Amniotic stem cell (primary cell): ENCODE data around the gene PLEKHG5.

ENCODE experiments used
- DNase-seq: peaks from one replicate; lab custom pipeline; 2025; lab: John Stamatoyannopoulos, UW

The PLEKHG5 gene

DNA sequence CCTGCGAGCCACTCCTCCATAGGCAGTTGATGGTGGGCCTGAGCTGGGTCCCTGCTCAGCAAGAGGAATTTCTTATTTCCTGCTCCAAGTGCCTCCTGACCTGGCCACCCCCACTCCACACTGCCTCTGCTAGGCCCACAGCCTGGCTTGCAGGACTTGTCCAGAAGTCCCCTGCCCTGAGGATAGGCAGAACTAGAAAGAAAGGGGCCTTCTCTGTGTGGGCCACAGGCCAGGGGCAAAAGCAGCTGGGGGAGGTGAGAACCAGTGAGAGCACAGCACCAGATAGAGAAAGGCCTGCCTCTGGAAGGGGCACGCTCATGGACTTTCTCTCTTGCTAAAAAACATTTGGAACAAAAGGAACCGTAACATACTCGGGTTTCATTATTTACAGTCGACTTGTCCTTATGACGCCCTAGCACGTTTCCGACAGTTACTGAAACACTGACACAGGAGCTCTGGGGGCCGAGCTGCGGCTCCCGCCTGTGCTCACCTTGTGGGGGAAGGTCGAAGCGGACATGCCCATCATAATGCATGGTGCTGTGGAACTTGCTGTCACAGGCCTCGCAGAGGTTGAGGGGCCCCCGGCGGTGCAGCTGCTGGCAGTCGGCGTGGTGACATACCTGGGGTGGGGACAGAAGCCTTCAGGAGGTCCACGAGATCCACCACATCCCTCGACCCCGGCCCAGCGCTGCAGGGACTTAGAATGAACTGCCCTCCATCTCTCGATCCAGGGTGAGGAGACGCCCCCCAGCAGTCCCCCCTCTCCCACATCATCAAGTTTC, 14.2 kb downstream of the PLEKHG5 start:
- DNase-seq, result no peak

GRCh38 chr1:6476483-6476882, 15.0 kb downstream of the PLEKHG5 start:
- no peak for DNase-seq

DNA sequence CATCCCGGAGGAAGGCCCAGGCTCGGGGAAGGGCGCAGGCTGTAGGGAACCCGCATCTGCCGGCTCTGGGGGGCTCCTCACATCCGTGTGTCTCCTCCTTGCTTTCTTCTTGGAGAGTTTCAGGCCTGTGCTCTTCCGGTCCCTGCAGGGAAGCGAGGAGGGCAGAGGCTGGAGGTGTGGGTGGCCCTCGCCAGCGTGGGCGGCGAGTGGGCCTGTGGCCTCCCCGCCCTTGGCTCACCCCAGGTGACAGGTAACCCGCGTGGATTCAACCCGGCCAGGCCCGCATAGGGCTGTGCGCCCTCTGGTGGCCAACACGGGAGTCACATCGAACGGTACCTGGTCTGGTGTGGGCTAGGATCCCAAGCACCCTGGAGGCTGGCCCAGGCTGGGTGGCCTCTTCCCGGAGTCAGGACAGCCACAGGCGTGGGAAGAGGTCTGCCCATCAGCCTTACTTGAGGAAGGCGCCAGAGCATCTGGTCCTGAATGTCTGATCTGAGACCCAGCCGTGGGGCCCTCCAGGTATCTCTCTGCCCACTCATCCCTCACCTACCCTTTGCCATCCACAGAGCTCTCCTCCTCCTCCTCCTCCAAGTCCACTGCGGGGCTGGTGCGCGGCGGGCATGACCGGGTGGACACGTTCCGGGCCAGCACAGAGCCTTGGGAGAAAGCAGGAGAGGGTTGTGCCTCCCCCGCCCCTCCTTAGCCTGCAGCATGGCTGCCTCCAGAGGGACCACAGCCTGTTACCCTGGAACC, 15.9 kb downstream of the PLEKHG5 start:
- DNase-seq, result no peak

DNA sequence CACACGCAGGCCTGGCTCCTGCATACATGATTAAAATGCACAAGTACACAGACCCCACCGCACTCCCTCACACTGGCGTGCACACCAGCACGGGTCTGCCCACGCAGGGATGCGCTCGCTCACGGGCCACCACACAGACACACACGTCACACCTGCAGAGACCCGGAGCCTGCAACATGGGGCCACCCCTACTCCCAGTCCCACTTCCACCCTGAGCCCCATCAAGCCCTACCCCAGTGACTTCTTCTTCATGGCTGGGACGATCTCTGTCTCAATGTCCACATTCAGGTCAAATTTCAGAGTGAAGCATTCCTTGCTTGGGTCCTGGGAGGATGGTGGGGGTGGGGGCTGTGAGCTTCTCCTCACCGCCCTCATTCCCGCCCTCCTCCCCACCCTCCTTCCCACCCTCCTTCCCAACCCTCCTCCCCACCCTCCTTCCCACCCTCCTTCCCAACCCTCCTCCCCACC, 16.6 kb downstream of the PLEKHG5 start:
- DNase-seq, result no peak

- no peak for DNase-seq
These were observed 17.3 kb downstream of the PLEKHG5 start for GRCh38 chr1:6473974-6474814.

- DNase-seq, result no peak
These were observed 18.3 kb downstream of the PLEKHG5 start for GRCh38 chr1:6473156-6473555.

DNA sequence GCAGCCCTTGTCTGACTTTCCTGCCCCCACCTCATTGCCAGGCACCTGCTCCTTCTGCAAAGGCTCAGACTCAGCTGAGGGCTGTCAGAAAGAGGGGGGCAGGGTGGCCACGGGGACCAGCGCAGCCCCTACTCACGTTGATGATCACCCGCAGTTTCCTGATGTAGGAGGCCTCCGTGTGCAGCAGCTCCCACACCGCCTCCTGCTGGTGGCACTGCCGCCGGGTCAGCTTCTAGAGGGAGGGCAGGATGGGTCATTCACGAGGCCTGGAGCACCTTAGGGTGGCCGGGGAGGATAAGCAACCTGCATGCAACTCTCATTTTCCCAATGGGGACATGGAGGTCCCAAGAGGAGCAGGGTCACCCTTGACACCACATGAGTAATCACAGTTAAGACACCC, 19.1 kb downstream of the PLEKHG5 start:
- DNase-seq, result no peak

GRCh38 chr1:6471970-6472368, 19.5 kb downstream of the PLEKHG5 start:
- DNase-seq, result no peak

- DNase-seq, result no peak
These were observed 20.1 kb downstream of the PLEKHG5 start for GRCh38 chr1:6471086-6471969.

DNA sequence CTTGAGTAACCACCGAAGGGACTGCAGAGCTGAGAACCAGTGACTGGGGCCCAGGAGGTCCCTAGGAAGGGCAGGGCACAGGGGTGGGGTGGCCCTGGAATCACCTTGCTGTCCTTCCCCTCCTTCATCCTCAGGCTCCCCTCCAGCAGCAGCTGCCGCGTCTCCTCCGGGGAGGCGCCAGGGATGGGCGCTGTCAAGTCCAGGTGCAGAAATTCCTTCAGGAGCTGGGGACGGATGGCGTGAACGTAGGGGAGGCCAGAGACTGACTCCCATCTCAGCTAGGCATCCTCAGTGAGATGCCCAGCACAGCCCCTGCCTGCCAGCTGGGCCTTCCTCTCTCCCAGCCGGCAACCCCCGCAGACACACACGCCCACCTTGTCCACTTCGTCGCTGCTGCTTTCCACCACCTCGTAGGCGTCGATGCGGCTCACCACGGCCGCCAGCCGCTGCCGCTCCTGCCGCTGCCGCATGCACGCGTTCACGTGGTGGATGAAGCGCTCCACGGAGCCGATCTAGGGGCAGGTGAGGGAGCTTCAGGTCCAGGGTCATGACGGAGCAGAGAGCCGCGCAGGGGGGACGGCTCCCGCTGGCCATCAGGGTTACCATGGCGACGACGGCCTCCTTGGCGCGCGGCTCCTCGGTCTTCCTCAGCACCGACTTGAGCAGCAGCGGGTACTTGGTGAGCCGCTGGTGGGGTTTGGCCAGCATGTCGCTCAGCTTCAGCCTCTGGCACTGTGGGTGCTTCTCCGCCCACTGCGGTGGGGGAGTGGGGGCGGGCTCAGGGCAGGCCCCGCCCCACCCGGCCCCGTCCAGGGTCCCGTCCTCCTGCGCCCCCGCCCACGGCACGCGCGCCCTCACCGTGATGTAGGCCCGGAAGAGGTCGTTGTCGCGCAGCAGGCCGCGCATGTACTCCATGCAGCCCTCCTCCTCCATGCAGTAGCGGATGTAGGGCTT, 21.1 kb downstream of the PLEKHG5 start:
- no peak for DNase-seq

DNA sequence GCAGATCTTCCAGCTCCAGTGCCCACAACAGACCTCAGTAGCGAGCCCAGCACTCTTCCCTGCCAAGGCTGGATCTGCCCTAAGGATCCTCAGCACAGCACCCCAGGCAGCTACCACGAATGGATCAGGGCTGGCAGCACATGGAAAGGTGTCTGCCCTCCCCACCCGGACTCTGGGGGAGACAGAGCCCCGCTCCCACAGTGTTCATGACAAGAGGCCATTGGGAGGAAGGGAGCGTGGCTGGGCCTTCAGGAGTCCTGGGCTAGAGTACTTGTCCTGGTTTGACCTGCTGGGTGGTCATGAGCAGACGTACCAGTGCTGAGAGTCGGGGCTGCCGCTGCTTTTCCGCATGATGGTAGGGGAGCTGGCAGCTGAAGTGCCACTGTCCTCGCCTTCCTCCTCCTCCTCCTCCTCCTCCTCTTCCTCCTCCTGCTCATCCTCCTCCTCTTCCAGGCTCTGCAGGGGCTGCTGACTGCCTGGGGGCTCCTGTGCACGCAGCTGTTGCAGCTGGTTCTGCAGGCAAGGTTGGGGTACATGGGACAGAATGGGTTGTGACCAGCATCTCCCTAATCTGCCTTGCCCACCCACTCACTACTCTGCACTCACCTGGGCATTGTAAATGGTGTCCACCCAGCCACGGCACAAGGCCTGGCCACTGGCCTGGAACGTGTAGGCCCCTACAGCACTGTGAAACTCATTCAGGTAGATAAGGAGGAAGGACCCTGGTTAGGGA, 22.6 kb downstream of the PLEKHG5 start:
- DNase-seq, result no peak

- no peak for DNase-seq
These were observed 23.5 kb downstream of the PLEKHG5 start for GRCh38 chr1:6467744-6468688.

DNA sequence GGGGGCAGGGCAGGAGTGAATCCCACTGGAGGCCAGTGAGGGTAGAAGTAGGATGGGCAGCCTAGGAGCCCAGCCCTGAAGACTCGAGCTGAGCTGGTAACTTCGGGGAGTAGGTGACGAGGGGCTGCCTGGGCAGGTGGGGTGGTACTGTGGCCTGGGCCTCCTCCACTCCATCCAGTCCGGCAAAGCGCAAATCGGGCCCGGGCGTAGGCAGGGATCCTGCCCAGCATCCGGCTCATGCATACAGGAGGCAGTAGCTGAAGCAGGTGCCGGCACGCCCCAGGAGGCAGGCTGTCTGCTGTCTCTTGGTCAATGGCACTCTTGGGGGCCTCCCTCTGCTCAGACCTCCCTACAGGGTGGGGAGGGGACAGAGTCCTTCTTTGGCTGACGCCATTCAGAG, 24.2 kb downstream of the PLEKHG5 start:
- DNase-seq, result no peak

- DNase-seq, result no peak
These were observed 24.7 kb downstream of the PLEKHG5 start for GRCh38 chr1:6466751-6467150.

GRCh38 chr1:6466023-6466422, 25.4 kb downstream of the PLEKHG5 start, which contains the start of gene TNFRSF25:
Gene TNFRSF25, minus strand, starts transcription at chr1:6466173. Its CDS starts 66 bp downstream, at chr1:6466107.
- DNase-seq, result no peak

- DNase-seq, result no peak
These were observed 25.9 kb downstream of the PLEKHG5 start for GRCh38 chr1:6465461-6466005.

DNA sequence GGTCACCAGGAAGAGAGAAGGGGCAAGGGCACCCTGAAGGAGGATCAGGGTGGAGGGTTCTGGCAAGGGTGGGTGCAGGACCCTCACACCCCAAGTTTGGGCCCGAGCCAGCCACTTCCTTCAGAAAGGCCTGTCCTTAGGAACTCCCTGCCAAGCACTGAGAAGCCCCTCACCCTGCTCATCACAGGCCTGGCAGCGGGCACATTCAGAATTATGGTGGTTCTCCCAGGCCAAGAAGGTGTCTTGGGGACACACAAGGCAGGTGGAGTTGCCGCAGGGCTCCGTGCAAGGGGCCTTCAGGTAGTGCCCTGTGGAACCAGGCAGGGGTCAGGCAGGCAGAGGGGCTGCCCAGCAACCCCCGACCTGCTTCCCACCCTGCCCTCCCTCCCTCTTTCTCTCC, 26.6 kb downstream of the PLEKHG5 start:
- DNase-seq, result no peak

GRCh38 chr1:6464514-6464836, 27.0 kb downstream of the PLEKHG5 start:
- no peak for DNase-seq
